GM12892 (cell line): ENCODE data around the gene MGME1.

ENCODE experiments used
- DNase-seq: peaks from one replicate; pipeline ENCODE4 v3.0.0; 2011; ENCODE audit not compliant: insufficient read length
- FAIRE-seq: peaks from 2 replicates; lab custom pipeline; 2011; peaks lifted over from hg19 to GRCh38; lab: Jason Lieb, UNC
- POLR2A ChIP-seq: IDR thresholded peaks from 2 replicates; pipeline ENCODE4 v1.6.1; 2011; ENCODE audit warnings: low read depth, low read length, control low read depth
- POLR2AphosphoS5 ChIP-seq: IDR thresholded peaks from 2 replicates; pipeline ENCODE4 v1.6.1; 2011; ENCODE audit warnings: low read depth, low read length, control low read depth
- TAF1 ChIP-seq: IDR thresholded peaks from 2 replicates; pipeline ENCODE4 v1.6.1; 2011; ENCODE audit warnings: low read depth, mild to moderate bottlenecking, control low read depth, low read length, borderline replicate concordance

MGME1 gene

DNA sequence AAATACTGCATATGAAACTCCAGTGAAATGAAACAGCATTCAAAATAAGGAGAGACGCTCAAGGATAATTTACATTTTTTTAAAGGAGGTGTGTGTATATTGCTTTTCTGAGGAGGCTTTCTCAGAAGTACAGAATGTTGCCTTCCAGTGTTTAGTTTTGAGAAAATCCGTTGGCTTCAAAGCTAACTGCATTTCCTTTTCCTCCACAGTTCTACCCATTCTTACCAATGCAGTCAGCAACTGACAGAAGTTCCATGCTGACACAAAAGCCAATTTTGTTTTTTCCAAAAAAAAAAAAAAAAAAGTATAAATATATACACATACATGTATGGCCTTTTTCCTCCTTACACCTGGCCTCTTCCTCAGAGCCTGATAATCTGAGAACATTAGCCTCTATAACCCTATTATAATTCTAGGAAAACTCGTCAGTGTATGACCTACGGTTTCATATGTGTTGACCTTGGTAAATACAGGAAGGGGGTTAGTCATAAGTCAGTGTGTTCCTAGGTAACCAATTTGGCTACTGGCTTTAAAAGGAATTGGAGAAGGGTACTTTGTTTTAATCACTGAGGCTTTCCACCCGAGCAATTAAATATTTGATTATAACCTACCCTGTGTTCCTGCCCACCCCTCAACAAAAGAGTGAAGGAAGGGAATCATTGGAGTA, 24.2 kb downstream of the MGME1 start:
- TF ChIP-seq POLR2AphosphoS5, result no peak
- no peak for TF ChIP-seq POLR2A
- no peak for TF ChIP-seq TAF1
- DNase-seq (no peak), FAIRE-seq (no peak)

DNA sequence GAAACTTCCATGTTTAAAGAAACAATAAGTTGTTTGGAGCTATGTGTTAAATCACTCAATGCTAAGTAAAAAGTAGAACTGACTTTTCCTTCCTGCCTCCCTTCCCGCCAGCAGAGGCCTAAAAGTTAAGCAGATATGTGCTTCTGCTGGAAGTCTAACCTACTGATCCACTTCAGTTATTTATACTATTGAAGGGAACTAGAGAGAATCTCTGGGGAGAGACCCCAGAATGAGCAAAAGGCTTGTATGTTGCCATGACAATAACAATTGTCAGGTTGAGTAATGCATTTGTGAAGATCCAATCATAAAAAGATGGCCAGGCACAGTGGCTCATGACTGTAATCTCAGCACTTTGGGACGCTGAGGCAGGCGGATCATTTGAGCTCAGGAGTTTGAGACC, 24.7 kb downstream of the MGME1 start:
- TF ChIP-seq POLR2AphosphoS5 (no peak), TAF1 (no peak), POLR2A (no peak)
- FAIRE-seq (no peak), DNase-seq (no peak)

DNA sequence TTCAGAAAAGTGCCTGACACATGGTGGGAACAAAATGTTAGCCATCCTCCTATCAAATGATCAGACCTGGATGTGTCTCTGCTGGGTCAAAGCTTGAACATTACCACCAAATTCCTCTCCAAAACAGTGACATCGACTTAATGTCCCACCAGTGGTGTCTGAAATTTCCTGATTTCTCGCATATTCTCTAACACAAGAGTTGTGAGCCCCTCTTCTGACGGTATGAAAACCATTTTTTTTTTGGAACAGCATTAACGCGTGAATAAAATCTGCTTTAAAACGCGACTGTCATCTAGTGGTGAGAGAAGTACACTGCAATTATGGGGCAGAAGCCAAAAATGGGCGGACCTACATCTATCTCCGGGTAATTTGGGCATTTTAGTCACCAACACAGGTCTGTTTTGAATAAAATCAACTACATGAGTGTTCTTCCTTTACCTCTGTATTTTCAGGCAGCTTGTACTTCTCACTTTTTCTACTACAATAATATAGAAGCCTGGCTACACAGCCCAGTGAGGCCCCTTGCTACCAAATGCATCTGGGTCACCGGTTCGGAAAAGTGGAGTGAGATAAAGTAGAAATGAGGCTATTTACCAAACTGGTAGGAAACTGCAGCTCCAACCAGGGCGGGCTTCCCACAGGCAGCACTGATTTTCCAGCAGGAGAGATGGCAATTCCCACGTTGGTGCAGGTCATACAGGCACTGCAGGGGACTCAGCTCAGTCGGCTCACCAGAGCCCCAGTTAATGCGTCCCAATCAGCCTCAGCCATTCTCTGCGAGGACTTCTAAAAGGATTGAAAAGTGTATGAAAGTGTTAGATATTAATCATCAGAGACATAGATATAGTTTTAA, 27.4 kb downstream of the MGME1 start:
- no peak for DNase-seq
- FAIRE-seq, result peak; percentile 76
- no peak for TF ChIP-seq TAF1
- no peak for TF ChIP-seq POLR2AphosphoS5
- no peak for TF ChIP-seq POLR2A

DNA sequence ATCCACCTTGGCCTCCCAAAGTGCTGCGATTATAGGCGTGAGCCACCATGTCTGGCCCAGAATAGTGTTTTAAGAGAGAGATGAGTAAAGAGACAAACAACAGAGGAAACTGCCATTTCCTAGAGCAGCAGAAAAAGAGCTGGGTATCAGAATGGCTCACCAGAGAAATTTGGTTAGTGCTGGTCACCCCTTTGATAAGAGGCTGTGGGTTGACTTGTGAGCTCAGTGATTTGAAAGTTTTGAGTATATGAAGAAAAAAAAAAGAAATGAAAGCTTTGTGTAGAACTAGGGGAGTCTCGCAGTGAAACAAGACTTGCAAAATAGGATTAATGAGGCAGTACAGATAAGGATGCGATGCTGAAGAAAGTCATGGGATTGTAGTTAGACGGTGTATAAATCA, 29.6 kb downstream of the MGME1 start:
- FAIRE-seq (no peak), DNase-seq (no peak)
- TF ChIP-seq POLR2AphosphoS5 (no peak), TAF1 (no peak), POLR2A (no peak)

DNA sequence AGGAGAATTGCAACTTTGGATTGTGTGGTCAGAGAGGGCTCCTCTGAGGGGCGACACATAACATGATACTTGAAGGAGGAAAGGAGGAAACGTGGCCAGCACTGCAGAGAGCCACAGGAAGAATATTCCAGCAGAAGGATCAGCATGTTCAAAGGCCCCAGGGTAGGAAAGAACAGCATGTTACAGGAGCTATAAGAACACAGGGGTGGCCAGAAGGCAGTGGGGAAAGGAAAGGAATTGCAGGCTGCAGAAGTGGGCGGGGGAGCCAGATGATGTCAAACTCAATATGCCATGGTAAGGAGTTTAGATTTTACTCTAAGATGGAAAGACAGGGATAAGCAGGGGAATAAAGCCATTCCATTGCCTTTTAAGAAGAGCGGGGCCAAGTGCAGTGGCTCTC, 30.7 kb downstream of the MGME1 start:
- DNase-seq, result no peak
- no peak for FAIRE-seq
- no peak for TF ChIP-seq POLR2A
- no peak for TF ChIP-seq TAF1
- no peak for TF ChIP-seq POLR2AphosphoS5

DNA sequence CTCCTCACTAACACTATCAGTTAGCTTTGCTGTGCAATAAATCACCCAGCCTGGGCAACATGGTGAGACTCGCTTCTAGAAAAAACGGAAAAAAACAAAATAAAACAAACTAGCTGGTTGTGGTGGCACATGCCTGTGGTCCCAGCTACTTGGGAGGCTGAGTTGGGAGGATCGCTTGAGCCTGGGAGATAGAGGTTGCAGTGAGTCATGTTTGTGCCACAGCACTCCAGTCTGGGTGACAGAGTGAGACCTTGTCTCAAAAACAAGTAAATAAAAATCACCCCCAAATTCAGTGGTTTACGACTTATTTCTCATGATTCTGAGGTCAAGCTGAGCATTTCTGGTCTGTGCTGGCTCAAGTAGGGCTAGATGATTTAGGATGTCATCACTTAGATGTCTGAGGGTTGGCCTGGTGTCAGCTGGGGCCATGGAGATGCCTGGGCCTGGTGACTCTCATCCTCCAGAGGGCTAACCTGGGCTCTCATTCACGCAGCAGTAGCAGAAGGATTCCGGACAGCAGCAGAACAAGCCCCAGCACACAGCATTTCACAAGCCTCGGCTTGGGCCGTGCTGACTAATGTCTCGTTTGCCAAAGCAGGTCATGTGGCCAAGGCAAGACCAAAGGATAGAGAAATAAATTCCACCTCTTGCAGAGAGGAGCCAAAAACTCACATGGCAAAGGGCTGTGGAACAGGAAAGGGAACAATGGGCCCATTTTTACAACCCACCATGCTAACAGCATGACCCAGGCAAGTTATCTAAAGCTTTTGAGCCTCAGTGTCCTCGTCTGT, 32.5 kb downstream of the MGME1 start:
- TF ChIP-seq POLR2A, result no peak
- TF ChIP-seq TAF1, result no peak
- TF ChIP-seq POLR2AphosphoS5, result no peak
- FAIRE-seq (no peak), DNase-seq (no peak)

DNA sequence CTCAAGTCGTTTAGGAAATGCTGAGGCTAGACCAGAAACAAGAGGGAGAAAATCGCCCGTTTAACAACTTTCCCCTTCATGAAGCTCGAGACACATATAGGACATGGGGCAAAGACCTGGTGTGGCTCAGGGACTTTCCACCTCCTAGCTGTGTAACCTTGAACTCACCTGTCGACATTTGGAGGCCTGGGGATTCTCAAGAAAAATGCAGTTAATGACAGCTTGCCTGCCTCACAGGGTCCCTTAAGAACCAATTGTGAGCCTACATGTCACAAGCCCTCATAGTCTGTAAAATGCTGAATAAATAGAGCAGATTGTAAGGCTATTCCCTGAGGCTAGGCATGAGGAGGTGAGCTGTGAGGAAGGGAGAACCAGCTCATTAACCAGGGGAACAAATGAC, 35.1 kb downstream of the MGME1 start:
- DNase-seq (no peak), FAIRE-seq (peak; percentile 21)
- TF ChIP-seq POLR2AphosphoS5, result no peak
- TF ChIP-seq POLR2A, result no peak
- TF ChIP-seq TAF1, result no peak

DNA sequence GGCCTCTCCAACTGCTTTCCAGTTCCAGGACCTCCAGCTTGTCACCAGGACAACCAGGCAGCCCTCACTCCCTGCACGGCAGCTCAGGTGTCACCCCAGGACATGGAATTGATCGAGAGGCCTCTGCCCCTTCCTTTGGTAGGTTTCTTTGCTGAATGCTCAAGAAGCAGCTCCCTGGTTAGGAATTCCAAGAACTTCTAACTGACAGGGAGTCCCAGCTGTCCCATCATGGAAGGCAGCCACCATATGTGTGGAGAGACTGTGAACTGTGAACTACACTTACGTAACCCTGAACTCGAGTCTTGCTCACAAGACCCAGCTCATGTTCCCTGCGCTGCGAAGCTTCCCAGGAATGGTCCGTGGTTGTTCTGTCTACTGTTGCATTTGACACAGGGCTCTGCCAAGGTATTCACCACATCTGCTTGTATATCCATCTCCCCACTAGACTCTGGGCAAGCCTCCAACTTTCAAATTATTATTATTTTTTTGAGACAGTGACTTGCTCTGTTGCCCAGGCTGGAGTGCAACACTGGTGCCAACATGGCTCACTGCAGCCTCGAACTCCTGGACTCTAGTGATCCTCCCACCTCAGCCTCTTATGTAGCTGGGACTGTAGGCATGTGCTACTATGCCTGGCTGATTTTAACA, 35.7 kb downstream of the MGME1 start:
- DNase-seq, result no peak
- FAIRE-seq, result peak; percentile 17
- TF ChIP-seq POLR2AphosphoS5 (no peak), POLR2A (no peak), TAF1 (no peak)

DNA sequence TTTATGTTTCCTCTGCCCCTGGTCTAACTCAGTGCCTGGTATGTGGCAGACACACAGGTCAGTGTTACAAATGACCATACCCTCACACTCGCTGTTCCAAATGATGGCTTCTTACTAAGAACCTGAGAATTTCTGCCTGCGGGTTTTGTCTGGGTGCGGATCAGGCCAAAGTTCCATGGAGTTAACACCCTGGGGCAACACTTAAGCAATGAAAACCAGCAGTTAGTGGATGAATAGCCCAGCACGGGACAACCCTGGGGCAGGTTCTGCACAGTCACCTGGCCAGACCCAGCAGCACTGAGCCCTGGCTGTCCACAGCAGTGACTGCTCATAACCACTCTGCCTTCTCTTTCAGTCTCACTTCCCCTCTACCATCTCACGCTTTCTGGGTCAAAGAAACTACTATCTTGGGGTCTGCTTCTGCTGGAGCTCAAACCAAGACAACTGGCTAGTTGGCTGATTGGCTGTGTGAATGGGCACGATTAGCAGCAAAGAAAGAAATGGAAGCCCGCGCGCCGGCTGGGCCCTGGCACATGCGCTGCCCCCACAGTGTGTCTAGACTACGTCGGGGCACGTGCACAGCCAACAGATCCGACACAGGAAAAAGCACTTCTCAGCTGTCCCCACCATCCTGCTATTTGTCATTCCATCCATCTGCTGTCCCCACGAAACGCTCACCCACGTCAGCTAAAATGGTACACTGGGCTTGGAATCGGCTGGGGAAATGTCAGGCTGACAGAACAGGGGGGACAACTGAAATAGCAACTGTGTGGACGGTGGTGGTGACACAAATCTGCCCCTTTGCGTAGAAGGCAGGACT, 36.6 kb downstream of the MGME1 start:
- TF ChIP-seq POLR2AphosphoS5, result no peak
- no peak for TF ChIP-seq TAF1
- TF ChIP-seq POLR2A, result no peak
- FAIRE-seq (peak; percentile 71), DNase-seq (peak; percentile 62)

DNA sequence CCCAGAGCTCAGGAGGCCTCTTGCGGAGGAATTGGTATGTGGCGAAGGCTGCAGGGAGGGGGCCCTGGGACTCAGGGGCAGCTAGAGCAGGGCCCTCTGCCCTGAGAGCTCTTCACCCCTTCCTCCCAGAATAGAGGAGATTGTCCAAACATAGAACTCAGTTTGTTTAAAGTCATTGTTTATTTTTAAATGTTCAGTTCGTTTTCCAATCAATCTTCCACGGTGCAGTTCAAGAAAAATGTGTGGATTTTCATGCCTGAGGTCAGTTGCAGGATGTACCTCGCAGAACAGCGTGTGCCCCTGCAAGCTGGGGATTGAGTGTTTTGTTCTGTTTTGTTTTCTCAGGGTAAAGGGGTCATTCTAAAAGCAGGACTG, 37.2 kb downstream of the MGME1 start:
- TF ChIP-seq POLR2AphosphoS5, result no peak
- TF ChIP-seq TAF1, result no peak
- TF ChIP-seq POLR2A, result no peak
- no peak for FAIRE-seq
- no peak for DNase-seq

DNA sequence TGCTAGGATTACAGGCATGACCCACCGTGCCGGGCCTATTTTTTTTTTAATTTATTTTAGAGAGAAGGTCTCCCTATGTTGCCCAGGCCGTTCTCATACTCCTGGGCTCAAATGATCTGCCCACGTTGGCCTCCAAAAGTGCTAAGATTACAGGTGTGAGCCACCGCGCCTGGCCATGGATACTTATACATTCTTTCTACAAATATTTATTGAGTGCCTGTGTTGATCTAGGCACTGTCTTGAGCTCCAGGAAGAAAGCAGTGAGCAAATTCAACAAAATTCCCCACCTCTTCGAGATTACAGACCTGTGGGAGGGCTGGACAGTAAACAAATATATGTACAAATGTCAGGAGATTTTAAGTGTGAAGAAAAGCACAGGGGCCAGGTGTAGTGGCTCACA, 37.9 kb downstream of the MGME1 start:
- TF ChIP-seq POLR2A, result no peak
- no peak for FAIRE-seq
- no peak for DNase-seq
